D721Med (cell line): ENCODE results near the gene EMX2.

Source experiments
- DNase-seq: peaks from one replicate; pipeline ENCODE4 v3.0.0; 2011; ENCODE audit warnings: low spot score; ENCODE audit not compliant: insufficient read length
- FAIRE-seq: peaks from 2 replicates; lab custom pipeline; 2011; peaks lifted over from hg19 to GRCh38; lab: Jason Lieb, UNC
- CTCF ChIP-seq: IDR thresholded peaks from 2 replicates; pipeline ENCODE4 v1.5.1; 2012; ENCODE audit warnings: mild to moderate bottlenecking, control low read depth; ENCODE audit not compliant: insufficient read depth; ENCODE audit errors: missing control alignments

Gene EMX2

GRCh38 chr10:117531371-117532002 lies 11.1 kb upstream of the EMX2 start:
- no peak for FAIRE-seq
- no peak for DNase-seq
- no peak for TF ChIP-seq CTCF

- no peak for DNase-seq
- FAIRE-seq, result no peak
These were observed 10.6 kb upstream of the EMX2 start for GRCh38 chr10:117532003-117532385.

GRCh38 chr10:117532451-117533107 lies 10.0 kb upstream of the EMX2 start:
- no peak for TF ChIP-seq CTCF
- FAIRE-seq (no peak), DNase-seq (no peak)

More at GRCh38 chr10:117532003-117532385, 10.6 kb upstream of the EMX2 start:
- no peak for TF ChIP-seq CTCF

- no peak for DNase-seq
- FAIRE-seq, result no peak
- TF ChIP-seq CTCF, result no peak
These were observed 8.9 kb upstream of the EMX2 start for GRCh38 chr10:117533507-117534281.

GRCh38 chr10:117534321-117535297 lies 7.9 kb upstream of the EMX2 start:
- no peak for FAIRE-seq
- DNase-seq, result no peak
- no peak for TF ChIP-seq CTCF

- DNase-seq (no peak), FAIRE-seq (no peak)
- TF ChIP-seq CTCF, result no peak
These were observed 7.1 kb upstream of the EMX2 start for GRCh38 chr10:117535298-117536071.
